Body of pancreas (tissue), 4 donors: ENCODE measurements around the gene EXOC3L2. TPM values are rescaled to one million over a fixed set of nuclear protein-coding genes. Genes with fewer than 3 reads are reported as not detected.

Source experiments
- ATAC-seq: fragments of 150-250 bp; one replicate; pipeline ENCODE4 v1.9.1; 2016
- DNase-seq, 4 donors: peaks; one replicate each; pipeline ENCODE4 v3.0.0-alpha.2; 2019
- H3K27ac ChIP-seq, 4 donors: fragments of 200-600 bp; sonication (generic); 1 replicate in 3 of 4; 2 replicates in 1 of 4; pipeline versions ENCODE4 v1.5.1 to v1.6.1; 2016 to 2019; ENCODE audit warnings: mild to moderate bottlenecking in 1 of 4, mixed read lengths in 1 of 4, moderate library complexity in 1 of 4
- H3K27me3 ChIP-seq, 2 donors: fragments of 200-600 bp; sonication (generic); one replicate each; pipeline ENCODE4 v1.6.0; 2016; ENCODE audit warnings: mild to moderate bottlenecking in 1 of 2
- H3K36me3 ChIP-seq, 2 donors: fragments of 200-600 bp; sonication (generic); replicated peaks in 1 of 2; 2 replicates each; pipeline ENCODE4 v1.5.1; 2016; ENCODE audit warnings: low read depth in 2 of 2; ENCODE audit not compliant: insufficient read depth in 1 of 2
- H3K4me1 ChIP-seq: fragments of 200-600 bp; sonication (generic); one replicate; pipeline ENCODE4 v1.6.0; 2016
- H3K4me3 ChIP-seq, 2 donors: fragments of 200-600 bp; sonication (generic); 1 replicate in 1 of 2; 2 replicates in 1 of 2; pipeline ENCODE4 v1.5.1; 2016 to 2019
- H3K9me3 ChIP-seq, 3 donors: fragments of 200-600 bp; sonication (generic); 1 replicate in 2 of 3; 2 replicates in 1 of 3; pipeline ENCODE4 v1.5.1; 2016
- POLR2A ChIP-seq, 3 donors: fragments of 450-650 bp; IDR thresholded peaks; one replicate each; pipeline ENCODE4 v1.6.1; 2016; ENCODE audit warnings: antibody characterized with exemption in 3 of 3, mild to moderate bottlenecking in 2 of 3
- WGBS, 2 donors: methylation state at CpG; one replicate each; pipeline ENCODE4 v1.1.5; 2017; 5-methylcytosine and 5-hydroxymethylcytosine counted together
- intact Hi-C: fragments of 100-400 bp; cut with DNase I; formaldehyde crosslinking; loops from one replicate; pipeline ENCODE4 v1.15.1; 2023
- total RNA-seq, 2 donors: library from RNA; depleted of rRNA; stranded (reverse); fragments of >200 nt; gene quantifications; one replicate each; pipeline ENCODE4 v1.1.0, GENCODE V29; 2016
- TF ChIP-seq, protein P1 (sequence below), 7 experiments: fragments of 450-650 bp in 4 of 7; fragments of 200-600 bp in 3 of 7; sonication (generic) in 3 of 7; IDR thresholded peaks; one replicate each; pipeline ENCODE4 v1.5.1; 2016 to 2019; ENCODE audit warnings: antibody characterized with exemption in 7 of 7

Gene EXOC3L2
- total RNA-seq, 2 donors from 2014 or later: 4.2 to 6.9 TPM

DNA sequence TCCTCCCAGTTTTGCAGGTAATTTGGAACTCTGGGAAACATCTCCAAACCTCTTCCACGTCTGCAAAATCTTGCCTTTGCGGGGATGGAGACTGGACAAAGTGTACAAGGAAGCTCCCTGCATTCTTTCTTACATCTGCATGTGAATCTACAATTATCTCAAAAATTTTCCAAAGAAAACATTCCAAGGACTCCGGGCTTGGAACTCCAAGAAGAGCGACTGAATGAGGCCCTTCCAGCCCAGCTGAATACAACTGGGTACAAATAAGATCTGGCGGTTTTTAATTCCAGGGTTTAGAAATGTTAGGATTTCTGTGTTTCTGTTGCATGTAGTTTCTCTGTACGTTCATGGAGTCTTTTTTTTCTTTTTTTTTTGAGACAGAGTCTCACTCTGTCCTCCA lies 28.5 kb downstream of the EXOC3L2 start:
- intact Hi-C loops: no loop called here
- no peaks in the 10 kb centered on the region for H3K36me3 ChIP-seq
- no peak for TF ChIP-seq POLR2A (IDR thresholded peaks at IDR 0.05)
- TF ChIP-seq, protein P1, sequence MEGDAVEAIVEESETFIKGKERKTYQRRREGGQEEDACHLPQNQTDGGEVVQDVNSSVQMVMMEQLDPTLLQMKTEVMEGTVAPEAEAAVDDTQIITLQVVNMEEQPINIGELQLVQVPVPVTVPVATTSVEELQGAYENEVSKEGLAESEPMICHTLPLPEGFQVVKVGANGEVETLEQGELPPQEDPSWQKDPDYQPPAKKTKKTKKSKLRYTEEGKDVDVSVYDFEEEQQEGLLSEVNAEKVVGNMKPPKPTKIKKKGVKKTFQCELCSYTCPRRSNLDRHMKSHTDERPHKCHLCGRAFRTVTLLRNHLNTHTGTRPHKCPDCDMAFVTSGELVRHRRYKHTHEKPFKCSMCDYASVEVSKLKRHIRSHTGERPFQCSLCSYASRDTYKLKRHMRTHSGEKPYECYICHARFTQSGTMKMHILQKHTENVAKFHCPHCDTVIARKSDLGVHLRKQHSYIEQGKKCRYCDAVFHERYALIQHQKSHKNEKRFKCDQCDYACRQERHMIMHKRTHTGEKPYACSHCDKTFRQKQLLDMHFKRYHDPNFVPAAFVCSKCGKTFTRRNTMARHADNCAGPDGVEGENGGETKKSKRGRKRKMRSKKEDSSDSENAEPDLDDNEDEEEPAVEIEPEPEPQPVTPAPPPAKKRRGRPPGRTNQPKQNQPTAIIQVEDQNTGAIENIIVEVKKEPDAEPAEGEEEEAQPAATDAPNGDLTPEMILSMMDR (IDR thresholded peaks at IDR 0.05): no peak
- 79 to 85% methylated on average over 6 of the region's 6 CpGs for WGBS, 2 donors
- no peak overlapping the region for H3K4me3 ChIP-seq
- no peaks in the 10 kb centered on the region for H3K9me3 ChIP-seq
- no peak overlapping the region for H3K27ac ChIP-seq
- no peak for ATAC-seq
- H3K27me3 ChIP-seq: peaks cover 0 to 11% of the 10 kb centered on the region in 2 donors
- no peak for DNase-seq
- H3K4me1 ChIP-seq: peaks cover 27% of the 10 kb centered on the region

DNA sequence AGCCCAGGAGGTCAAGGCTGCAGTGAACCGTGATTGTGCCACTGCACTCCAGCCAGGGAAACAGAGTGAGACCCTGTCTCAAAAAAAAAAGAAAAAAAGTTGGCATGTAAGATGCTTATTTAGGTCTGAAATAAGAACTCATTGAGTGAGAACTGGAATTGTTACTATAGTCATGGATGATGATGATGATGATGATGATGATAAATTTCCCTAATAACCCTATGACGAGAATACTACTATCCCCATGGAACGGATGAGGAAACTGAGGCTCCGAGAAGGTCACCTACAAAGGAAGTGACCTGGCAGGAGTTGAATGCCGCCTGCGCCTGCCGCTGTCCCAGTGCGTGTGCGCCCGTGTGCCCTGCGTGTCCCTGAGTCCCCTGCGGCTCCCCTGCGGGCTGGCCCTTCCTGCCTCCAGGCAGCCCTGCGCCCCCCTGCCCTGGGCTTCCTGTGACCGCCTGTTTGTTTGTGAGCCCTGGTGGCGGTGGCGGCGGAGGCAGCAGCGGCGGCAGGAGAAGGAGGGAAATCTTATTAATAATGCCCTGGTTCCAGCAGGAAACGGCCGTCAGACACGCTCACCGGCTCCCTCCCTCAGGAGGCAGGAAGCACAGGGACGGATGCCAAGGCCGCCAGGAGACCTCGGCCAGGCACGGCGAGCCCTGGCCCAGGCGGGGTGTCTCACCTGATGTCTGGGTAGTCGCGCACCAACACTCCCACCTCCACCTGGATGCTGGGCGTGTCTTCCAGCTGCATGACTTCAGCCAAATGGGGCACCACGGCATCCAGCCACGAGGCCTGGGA lies 29.6 kb downstream of the EXOC3L2 start:
- H3K27me3 ChIP-seq: peaks cover 0 to 11% of the 10 kb centered on the region in 2 donors
- no peaks in the 10 kb centered on the region for H3K9me3 ChIP-seq
- DNase-seq (peak; percentile 58 to 79 (median 72)), ATAC-seq (peak; percentile 49)
- 2 to 16% methylated on average over 17 to 32 of the region's 35 CpGs for WGBS, 2 donors
- no peaks in the 10 kb centered on the region for H3K36me3 ChIP-seq
- peak overlapping the region; percentile 57 to 71 (median 64) for H3K27ac ChIP-seq
- peaks cover 38% of the 10 kb centered on the region for H3K4me1 ChIP-seq
- TF ChIP-seq, protein P1 (IDR thresholded peaks at IDR 0.05): peak in 1 of 7 experiments; percentile 13
- no peak for TF ChIP-seq POLR2A (IDR thresholded peaks at IDR 0.05)
- no peak overlapping the region for H3K4me3 ChIP-seq
- intact Hi-C loops: no loop called here

DNA sequence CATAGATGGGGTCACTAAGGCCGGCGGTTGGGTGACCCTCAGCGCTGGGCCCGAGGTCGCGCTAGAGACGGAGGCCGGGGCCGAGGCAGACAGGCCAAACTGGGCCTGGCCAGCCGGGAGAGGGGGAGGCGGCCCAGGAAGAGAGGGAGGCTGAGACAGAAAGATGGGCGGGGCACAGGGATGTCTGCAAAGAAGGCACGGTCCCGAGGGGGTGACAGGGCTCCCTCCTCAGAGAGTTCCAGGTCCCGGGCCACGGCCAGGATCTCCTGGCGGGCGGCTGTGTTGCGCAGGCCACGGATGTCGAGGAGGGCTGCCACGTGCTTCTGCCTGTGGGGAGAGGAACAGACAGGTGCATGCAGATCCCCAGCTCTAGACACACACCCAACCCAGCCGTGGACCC lies 32.2 kb downstream of the EXOC3L2 start:
- DNase-seq (no peak), ATAC-seq (no peak)
- 76 to 78% methylated on average over 14 to 22 of the region's 23 CpGs for WGBS, 2 donors
- peaks cover 38% of the 10 kb centered on the region for H3K4me1 ChIP-seq
- no peaks in the 10 kb centered on the region for H3K9me3 ChIP-seq
- no peaks in the 10 kb centered on the region for H3K36me3 ChIP-seq
- peak overlapping the region in 3 of 4 donors; percentile 62 to 72 (median 71) for H3K27ac ChIP-seq
- H3K4me3 ChIP-seq: no peak overlapping the region
- TF ChIP-seq, protein P1 (IDR thresholded peaks at IDR 0.05): no peak
- TF ChIP-seq POLR2A (IDR thresholded peaks at IDR 0.05): no peak
- intact Hi-C loops: no loop called here
- peaks cover 0 to 5% of the 10 kb centered on the region in 2 donors for H3K27me3 ChIP-seq

DNA sequence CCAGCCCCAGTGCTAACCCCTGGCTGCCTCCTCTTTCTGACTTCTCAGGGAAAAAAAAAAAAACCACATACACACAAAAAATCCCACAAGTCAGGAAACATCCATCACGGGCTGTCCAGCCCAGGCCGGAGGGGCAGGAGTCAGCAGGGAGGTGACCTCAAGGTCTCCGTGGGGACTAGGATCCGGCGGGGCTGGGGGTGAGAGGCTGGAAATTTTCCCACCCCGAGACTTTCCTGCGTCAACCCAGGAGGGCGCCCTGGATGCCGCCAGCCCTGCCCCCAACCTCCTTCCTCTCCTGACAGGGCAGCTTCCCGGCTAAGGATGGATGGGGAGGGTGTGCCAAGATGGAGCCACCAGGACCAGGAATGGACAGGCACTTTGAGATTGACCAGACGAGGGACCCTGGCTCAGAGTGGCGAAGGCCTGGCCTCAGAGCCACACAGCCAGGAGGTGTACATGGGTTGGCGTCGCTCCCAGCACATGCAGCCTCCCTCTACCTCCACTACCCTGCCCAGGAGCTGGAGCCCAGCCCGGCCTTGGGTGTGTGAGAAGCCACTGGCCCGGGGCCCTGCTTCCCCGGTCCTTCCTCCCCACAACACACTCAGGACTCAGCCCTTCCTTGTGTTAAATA lies 33.3 kb downstream of the EXOC3L2 start:
- no peaks in the 10 kb centered on the region for H3K36me3 ChIP-seq
- intact Hi-C loops: no loop called here
- no peak for TF ChIP-seq POLR2A (IDR thresholded peaks at IDR 0.05)
- TF ChIP-seq, protein P1 (IDR thresholded peaks at IDR 0.05): no peak

More for the DNA sequence above, 33.3 kb downstream of the EXOC3L2 start:
- ATAC-seq (peak; percentile 82), DNase-seq (peak; percentile 70 to 91 (median 82))
- Histone ChIP-seq H3K27me3 (no peaks in the 10 kb centered on the region), H3K27ac (peak overlapping the region; percentile 26 to 72 (median 66)), H3K4me3 (no peak overlapping the region), H3K9me3 (no peaks in the 10 kb centered on the region), H3K4me1 (peaks cover 38% of the 10 kb centered on the region)
- WGBS, 2 donors: 18 to 32% methylated on average over 8 to 17 of the region's 17 CpGs
